Activated CD4-positive, alpha-beta T cell treated with anti-CD3 and anti-CD28 coated beads, Interleukin-2, amount 50 U/mL, for 24 hours (primary cell): ENCODE data around the gene COL6A1.

ENCODE experiments used
- DNase-seq, 2 donors: peaks; one replicate each; pipeline ENCODE4 v3.0.0-alpha.2; 2020; ENCODE audit warnings: low read depth in 1 of 2, low spot score in 1 of 2

Gene COL6A1

GRCh38 chr21:46023555-46023954 lies 42.0 kb downstream of the COL6A1 start:
- no peak for DNase-seq

- DNase-seq = no peak
These were observed 42.6 kb downstream of the COL6A1 start for GRCh38 chr21:46024141-46024540.

DNA sequence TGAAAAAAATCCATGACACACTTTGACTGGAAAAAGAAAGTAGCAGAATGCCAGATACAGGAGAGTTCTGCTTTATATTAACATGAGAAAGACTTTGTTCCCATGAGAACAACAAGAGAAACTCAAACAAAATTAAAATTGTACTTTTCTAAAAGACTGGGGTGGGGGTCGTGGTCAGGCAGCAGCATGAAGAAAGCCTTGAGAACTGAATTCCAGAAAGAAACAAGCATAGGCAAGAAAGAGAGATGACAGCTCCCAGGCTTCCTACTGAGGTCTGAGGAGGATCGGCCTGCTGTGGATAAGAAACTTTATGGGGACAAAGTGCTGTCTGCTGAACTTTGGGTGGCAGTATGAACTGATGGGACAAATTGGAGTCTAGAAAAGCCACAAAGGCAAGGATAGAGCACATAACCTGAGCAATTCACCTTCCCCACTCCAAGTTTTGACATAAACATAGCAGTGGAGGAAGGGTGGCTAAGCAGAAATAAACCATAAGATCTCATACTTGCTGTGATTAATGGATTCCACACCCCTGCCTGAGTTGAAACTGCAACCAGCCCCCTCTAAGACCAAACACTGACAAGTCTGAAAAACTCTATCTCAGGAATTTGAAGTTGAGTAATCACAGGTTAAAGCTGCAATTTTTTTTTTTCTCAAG lies 43.7 kb downstream of the COL6A1 start:
- DNase-seq = no peak

DNA sequence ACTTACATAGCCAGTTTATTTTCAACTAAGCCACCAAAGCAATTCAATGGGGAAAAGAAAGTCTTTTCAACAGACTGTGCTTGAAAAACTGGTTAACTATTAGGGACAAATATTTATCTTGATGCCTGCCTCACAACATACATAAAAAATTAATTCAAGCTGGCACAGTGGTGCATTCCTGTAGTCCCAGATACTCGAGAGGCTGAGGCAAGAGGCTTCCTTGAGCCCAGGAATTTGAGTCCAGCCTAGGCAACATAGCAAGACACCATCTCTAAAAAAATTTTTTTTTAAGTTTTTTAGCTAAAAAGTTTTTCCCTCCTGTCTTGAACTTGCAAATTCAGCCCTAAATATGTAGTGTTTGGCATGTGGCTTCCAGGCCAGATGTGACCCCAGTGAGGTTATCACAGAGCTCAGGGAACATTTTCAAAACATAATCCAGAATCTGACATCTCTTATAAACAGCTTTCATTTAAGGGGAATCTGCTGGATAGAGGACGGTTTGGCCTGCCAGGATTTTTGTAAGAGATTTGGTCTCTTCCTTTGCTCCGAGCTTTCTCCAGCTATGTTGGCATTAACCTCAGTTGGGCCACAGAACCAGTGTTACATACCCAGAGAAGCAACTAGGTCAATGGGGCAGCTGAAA lies 46.4 kb downstream of the COL6A1 start:
- no peak for DNase-seq

- DNase-seq = no peak
These were observed 47.1 kb downstream of the COL6A1 start for GRCh38 chr21:46028573-46029091.

DNA sequence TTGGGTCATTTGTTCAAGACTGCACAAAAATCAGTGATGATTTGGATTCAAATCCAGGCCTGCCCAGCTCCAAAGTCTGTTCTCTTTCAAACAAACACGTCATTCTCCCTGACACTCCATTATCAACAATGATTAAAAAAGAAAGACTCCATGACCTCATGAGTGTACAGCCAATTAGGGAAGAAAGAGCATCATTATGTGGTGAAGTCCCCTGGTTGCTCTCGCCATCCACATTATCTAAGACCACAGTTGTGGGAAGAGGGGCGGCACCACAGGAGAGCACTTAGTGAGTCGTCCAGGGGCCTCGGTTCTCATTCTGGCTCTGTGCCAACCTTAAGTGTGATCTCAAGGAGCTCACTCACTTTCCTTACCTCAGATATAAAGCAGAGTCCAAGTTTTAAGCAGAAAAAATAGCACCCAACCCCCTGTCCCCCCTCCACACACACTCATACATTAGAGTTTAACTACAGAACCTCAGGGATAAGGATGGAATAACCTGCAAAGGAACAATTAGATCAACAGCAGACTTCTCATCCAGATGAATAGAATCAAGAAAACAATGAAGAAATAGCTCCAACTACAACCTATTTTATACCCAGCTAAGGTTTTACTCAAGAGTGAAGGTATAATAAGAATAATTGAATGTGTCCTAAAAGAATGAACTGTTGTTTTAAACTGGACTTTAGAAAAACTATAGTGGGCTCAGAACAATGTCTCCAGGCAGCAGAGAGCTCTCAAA lies 47.8 kb downstream of the COL6A1 start:
- DNase-seq = no peak

GRCh38 chr21:46031484-46031883 lies 49.9 kb downstream of the COL6A1 start:
- DNase-seq = no peak

- DNase-seq = no peak
These were observed 50.5 kb downstream of the COL6A1 start for GRCh38 chr21:46032100-46032499.

- no peak for DNase-seq
These were observed 52.1 kb downstream of the COL6A1 start for GRCh38 chr21:46033410-46034400.

DNA sequence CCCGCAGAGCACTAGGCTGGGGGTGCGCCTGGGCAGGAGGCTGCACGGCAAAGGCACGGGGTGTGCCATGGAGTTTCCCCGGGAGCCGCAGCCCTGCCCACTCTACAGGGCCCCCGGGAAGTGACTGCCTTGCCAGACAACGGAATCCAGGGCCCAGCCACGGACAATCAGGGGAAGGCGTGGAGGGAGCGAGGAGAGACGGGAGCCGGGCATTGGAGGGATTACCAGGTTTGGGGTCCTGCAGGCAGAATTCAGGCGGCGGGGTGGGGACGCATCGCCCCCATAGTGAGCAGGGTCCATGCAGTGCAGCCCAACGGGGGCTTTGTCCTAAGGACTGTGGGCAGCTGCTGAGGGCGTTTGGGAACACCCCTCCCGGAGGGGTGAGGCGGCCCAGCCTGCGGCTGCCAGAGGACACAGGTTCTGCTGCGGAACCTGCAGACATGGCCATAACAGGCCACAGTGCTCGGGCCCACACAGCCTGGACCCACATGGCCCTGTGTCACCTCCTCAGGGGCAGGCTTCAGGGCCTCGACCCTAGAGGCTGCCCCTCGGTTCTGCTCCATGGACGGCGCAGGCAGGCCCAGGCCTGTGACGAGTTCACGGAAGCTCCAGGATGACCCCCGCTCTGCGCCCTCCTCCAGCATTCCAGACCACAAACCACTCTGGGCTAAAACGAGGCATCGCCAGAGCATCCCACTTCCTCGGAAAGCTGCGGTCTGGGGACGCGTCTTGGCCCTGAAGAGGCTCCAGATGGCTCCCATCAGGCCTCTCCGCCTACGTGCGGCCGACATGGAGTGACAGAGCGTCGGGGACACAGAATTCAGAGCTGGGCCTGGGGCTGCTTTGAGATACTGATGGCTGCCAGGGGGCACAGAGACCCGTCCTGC lies 54.5 kb downstream of the COL6A1 start:
- no peak for DNase-seq

- DNase-seq = no peak
These were observed 55.2 kb downstream of the COL6A1 start for GRCh38 chr21:46036696-46037330.

GRCh38 chr21:46037331-46038325 lies 56.1 kb downstream of the COL6A1 start:
- no peak for DNase-seq

DNA sequence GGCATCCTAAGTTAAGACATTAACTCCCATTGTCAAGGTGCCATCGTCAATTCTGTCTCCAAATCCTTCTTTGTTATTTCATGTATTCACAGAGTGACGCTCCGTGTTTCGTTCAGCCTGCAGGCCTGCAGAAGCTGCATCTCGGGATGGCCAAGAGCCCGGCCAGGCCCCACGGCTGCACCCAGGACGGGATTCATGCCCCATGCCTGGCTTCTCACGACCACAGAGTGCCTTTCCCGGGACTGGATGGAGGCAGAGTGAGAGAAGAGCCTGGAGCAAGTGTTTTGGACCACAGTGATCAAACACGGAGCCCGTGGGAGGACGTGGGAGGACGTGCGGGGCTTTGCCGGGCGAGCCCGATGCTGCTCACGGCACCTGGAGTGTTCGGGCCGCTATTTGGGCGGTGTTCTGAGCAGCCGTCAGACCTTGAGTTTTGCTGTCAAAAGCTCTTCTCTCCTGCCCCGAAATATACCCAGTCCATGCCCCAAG lies 56.8 kb downstream of the COL6A1 start:
- DNase-seq = no peak

DNA sequence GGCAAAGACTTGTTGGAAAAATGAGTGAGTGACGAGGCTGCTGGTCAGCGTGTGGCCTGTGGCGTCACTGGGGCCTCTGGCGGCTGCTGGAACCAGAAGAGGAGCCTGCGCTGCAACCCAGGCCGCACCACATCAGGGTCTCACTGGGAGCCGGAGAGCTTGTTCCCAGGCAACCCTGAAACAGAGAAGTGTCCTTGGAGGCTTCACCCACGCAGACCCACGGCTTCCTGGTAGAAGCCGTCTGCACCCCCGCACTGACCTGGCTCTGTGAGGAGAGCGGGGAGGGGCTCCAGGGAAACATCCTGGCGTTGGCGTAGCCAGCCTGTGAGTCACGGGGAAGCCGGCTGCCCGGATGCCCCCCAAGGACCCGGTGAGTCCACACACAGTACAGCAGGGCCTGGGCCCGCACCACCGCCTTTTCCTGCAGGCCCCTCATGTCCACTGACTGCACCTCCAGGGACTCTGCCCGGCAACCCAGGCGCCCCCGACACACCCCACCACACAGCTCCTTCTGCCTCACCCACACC lies 57.4 kb downstream of the COL6A1 start:
- DNase-seq = no peak

GRCh38 chr21:46039891-46040660 lies 58.5 kb downstream of the COL6A1 start:
- no peak for DNase-seq

DNA sequence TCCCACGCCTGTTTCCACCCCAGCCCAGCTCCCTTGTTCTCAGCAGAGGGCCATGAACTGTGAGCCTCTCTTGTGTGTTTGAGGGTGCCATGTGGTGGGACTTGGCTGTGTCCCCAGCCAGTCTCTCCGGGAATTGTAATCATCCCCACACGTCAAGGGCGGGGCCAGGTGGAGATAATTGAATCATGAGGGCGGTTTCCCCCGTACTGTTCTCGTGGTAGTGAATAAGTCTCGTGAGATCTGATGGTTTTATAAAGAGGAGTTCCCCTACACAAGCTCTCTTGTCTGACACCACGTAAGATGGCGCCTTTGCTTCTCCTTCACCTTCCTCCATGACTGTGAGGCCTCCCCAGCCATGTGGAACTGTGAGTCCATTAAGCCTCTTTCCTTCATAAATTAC lies 59.1 kb downstream of the COL6A1 start:
- DNase-seq = no peak

- DNase-seq = no peak
These were observed 59.6 kb downstream of the COL6A1 start for GRCh38 chr21:46041183-46041582.
